HG02763 (cell line): ENCODE results near the gene COL23A1.

Experiments used
- ATAC-seq: cut with Tn5 transposase; IDR thresholded peaks from one replicate; pipeline ENCODE4 v1.9.1; 2021; ENCODE audit warnings: mild to moderate bottlenecking, moderate library complexity; ENCODE audit not compliant: unreplicated experiment

The COL23A1 gene

DNA sequence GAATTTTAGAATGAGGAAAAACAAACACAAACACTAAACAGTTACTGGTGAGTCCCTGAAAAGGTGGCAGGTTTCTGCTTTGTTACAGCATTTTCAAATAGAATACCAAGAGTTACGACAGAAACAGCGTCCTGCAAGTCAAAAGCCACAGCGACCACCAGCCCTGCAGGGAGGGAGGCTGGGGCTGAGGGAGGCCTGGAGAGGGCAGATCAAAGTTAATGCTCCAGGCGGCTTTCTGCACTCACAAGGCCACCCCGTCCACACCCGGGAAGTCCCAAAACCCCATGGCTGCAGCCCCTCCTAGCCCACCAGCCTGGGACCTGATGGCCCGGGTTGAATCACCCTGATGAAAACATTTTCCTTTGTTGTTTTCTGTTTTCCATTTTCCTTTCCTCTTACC, 29.3 kb downstream of the COL23A1 start:
- ATAC-seq: no peak

GRCh38 chr5:178557416-178557815, 32.8 kb downstream of the COL23A1 start:
- ATAC-seq: no peak

DNA sequence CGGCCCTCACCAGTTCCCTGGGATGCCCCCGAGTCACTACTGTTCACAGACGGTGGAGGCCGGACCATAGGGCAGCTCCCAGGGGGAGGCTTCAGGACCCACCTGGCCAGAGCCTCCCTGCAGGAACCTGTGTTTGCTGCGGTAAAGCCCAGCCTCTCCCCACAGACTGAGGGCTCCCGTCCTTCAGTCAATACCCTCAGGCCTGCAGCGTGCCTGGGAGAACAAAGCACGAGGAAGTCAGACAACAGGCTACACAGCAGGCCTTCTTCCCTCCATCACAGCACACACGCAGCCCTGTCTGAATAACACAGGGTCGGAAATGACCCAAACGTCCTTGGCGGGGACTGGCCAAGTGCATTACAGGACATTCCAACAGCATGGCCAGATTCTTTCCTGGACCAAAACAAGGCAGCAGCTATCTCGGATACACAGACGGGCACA, 34.4 kb downstream of the COL23A1 start:
- no peak for ATAC-seq

- ATAC-seq: no peak
Measured at GRCh38 chr5:178555005-178555404, 35.2 kb downstream of the COL23A1 start.

- ATAC-seq: no peak
Measured at GRCh38 chr5:178554311-178554710, 35.9 kb downstream of the COL23A1 start.

- no peak for ATAC-seq
Measured at GRCh38 chr5:178553517-178553916, 36.7 kb downstream of the COL23A1 start.

DNA sequence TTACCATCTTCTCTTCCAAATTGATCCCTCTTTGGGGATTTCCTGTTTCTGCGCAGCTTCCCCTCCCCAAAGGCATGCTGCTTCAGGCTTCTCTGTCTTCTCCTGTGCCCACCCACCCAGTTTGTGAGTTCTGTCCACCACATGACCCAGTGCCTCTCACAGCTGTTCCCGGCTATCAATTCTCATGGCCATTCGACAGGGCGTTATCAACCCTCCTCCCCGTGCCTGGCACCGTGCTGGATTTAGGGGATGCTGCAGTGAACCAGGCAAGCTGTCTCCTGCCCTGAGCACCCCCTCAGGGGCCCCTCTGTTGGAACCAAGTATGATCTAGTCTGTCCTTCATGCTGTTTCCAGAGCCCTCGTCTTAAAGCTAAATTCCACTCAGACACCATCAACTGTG, 38.7 kb downstream of the COL23A1 start:
- no peak for ATAC-seq

GRCh38 chr5:178551059-178551458, 39.1 kb downstream of the COL23A1 start:
- no peak for ATAC-seq

DNA sequence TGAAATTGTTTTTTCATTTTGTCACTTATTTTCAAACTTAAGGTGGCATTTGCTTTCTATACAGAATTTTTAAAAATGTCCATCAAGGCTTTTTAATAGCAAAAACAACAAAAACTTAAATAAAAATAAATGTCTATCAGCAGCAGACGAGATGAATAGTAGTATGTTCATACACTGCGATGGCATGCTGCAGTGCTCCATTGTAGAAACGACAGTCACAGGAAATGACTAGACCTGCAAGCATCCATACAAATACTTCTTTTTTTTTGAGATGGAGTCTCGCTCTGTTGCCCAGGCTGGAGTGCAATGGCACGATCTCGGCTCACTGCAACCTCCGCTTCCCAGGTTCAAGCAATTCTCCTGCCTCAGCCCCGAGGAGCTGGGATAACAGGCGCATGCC, 41.4 kb downstream of the COL23A1 start:
- no peak for ATAC-seq

DNA sequence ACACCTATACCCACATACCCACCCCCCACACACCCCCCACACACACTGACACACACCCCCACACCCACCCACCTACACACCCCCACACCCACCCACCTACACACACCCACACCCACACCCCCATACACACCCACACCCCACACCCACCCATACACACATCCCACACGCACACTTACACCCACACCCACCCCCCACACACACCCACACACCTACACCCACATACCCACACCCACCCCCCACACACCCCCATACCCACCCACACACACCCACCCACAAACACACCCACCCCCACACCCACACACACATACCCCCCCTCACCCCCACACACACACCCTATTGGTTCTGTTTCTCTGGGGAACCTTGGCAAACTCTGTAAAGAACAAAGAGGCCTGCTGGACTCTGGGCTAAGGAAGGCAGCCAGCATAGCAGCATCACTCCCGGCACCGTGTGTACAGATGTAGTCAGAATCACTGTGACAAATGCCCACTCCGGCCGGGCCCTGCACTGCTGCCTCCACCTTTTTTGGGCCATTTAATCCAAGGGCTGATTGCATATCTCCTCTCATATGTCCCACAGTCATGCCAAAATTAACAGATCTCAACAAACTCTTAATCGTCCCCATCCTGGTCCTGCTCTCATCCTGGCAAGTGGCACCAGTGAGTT, 42.3 kb downstream of the COL23A1 start:
- no peak for ATAC-seq

- no peak for ATAC-seq
Measured at GRCh38 chr5:178547052-178547666, 43.0 kb downstream of the COL23A1 start.

- ATAC-seq: no peak
Measured at GRCh38 chr5:178546675-178547033, 43.5 kb downstream of the COL23A1 start.

- no peak for ATAC-seq
Measured at GRCh38 chr5:178545941-178546674, 44.1 kb downstream of the COL23A1 start.

- no peak for ATAC-seq
Measured at GRCh38 chr5:178545176-178545575, 45.0 kb downstream of the COL23A1 start.

- no peak for ATAC-seq
Measured at GRCh38 chr5:178544166-178544834, 45.9 kb downstream of the COL23A1 start.

GRCh38 chr5:178542455-178542854, 47.7 kb downstream of the COL23A1 start:
- ATAC-seq: no peak

DNA sequence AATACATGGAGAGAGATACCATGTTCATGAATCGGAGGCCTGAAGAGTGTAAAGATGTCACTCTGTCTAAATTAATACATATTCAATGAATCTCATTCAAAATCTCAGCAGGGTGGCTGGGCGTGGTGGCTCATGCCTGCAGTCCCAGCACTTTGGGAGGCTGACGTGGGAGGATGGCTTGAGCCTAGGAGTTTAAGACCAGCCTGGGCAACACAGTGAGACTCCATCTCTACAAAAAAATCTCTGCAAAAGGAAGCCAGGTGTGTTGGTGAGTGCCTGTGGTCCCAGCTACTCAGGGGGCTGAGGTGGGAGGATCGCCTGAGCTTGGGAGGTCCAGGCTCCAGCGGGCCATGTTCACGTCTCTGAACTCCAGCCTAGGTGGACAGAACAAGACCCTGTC, 49.7 kb downstream of the COL23A1 start:
- no peak for ATAC-seq

DNA sequence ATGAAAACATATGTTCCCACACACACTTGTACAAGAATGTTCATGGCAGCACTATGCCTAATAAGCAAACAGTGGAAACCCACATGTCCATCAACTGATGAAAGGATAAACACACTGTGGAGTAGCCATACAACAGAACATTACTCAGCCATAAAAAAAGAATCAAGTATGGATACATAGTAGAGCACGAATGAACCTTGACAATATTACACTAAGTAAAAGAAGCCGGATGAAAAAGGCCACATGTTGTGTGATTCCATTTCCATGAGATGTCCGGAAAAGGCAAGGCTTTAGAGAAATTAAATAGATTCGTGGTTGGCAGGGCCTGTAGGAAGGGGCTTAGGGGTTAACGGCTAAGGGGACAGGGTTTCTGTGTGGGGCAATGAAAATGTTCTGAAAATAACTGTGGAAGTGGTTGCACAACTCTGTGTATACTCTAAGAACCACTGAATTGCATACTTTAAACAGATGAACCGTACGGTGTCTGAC, 51.4 kb downstream of the COL23A1 start:
- ATAC-seq: no peak

GRCh38 chr5:178537467-178538371, 52.5 kb downstream of the COL23A1 start:
- no peak for ATAC-seq
